Cortex of kidney (tissue), 1 donor: ENCODE measurements around the gene MAPK11.

Experiments used
- DNase-seq: peaks from one replicate; lab custom pipeline; 2025; lab: John Stamatoyannopoulos, UW

The MAPK11 gene

GRCh38 chr22:50248196-50249081, 21.7 kb downstream of the MAPK11 start:
- DNase-seq, result no peak

- no peak for DNase-seq
Observed at GRCh38 chr22:50247748-50248147, 22.4 kb downstream of the MAPK11 start.

- no peak for DNase-seq
Observed at GRCh38 chr22:50246242-50247175, 23.7 kb downstream of the MAPK11 start.

GRCh38 chr22:50245214-50246072, 24.7 kb downstream of the MAPK11 start:
- DNase-seq, result no peak

- DNase-seq, result no peak
Observed at GRCh38 chr22:50244420-50245213, 25.6 kb downstream of the MAPK11 start, which contains the start of gene TUBGCP6. TUBGCP6 (minus strand) TSS chr22:50245023; CDS start chr22:50244459, 564 bp downstream.

GRCh38 chr22:50243685-50244419, 26.3 kb downstream of the MAPK11 start:
- no peak for DNase-seq

- no peak for DNase-seq
Observed at GRCh38 chr22:50242406-50242949, 27.7 kb downstream of the MAPK11 start.

GRCh38 chr22:50238755-50239154, 31.4 kb downstream of the MAPK11 start:
- DNase-seq, result no peak

- DNase-seq, result no peak
Observed at GRCh38 chr22:50236731-50237409, 33.3 kb downstream of the MAPK11 start.

GRCh38 chr22:50233223-50233622, 37.0 kb downstream of the MAPK11 start:
- no peak for DNase-seq

- DNase-seq, result no peak
Observed at GRCh38 chr22:50232481-50233151, 37.6 kb downstream of the MAPK11 start.

- no peak for DNase-seq
Observed at GRCh38 chr22:50229370-50229769, 40.8 kb downstream of the MAPK11 start.

GRCh38 chr22:50228366-50228765, 41.8 kb downstream of the MAPK11 start:
- DNase-seq, result no peak

- no peak for DNase-seq
Observed at GRCh38 chr22:50227579-50228215, 42.5 kb downstream of the MAPK11 start.

- no peak for DNase-seq
Observed at GRCh38 chr22:50226875-50227165, 43.4 kb downstream of the MAPK11 start.

GRCh38 chr22:50226063-50226874, 43.9 kb downstream of the MAPK11 start:
- no peak for DNase-seq

- DNase-seq, result no peak
Observed at GRCh38 chr22:50225200-50225969, 44.8 kb downstream of the MAPK11 start.
